Measurements from ENCODE around the gene CD300A.

DNA sequence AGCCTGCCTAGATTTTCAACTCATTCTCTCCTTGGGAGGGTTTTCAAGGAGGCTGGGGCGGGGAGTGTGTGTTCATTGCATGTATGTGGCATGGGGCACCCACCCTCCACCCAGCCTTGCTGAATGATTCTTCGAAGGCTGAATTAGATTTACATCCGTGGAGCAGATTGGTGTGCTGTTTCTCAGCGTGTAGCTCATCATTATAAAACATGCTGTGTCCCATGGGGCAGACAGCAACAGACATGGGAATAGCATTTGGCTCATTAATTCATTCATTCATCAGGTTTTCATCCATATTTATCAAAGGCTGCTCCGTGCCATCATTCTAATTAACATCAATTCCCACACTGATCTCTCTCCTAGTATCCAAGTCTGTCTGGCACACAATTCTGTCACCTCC, 10.6 kb upstream of the CD300A start:
- TF ChIP-seq, protein P1, sequence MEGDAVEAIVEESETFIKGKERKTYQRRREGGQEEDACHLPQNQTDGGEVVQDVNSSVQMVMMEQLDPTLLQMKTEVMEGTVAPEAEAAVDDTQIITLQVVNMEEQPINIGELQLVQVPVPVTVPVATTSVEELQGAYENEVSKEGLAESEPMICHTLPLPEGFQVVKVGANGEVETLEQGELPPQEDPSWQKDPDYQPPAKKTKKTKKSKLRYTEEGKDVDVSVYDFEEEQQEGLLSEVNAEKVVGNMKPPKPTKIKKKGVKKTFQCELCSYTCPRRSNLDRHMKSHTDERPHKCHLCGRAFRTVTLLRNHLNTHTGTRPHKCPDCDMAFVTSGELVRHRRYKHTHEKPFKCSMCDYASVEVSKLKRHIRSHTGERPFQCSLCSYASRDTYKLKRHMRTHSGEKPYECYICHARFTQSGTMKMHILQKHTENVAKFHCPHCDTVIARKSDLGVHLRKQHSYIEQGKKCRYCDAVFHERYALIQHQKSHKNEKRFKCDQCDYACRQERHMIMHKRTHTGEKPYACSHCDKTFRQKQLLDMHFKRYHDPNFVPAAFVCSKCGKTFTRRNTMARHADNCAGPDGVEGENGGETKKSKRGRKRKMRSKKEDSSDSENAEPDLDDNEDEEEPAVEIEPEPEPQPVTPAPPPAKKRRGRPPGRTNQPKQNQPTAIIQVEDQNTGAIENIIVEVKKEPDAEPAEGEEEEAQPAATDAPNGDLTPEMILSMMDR (IDR thresholded peaks at IDR 0.05; ENCODE audit: low read depth, low read length): no peak
- TF ChIP-seq, protein P2, sequence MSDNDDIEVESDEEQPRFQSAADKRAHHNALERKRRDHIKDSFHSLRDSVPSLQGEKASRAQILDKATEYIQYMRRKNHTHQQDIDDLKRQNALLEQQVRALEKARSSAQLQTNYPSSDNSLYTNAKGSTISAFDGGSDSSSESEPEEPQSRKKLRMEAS (IDR thresholded peaks at IDR 0.05; ENCODE audit: low read depth, low read length): no peak

Data from NB4 (cell line).